ENCODE measurements around the gene VSNL1.

Gene VSNL1

GRCh38 chr2:17578466-17578928 is 38.0 kb downstream of the VSNL1 start:
- no peaks in the 10 kb centered on the region for H3K27me3 ChIP-seq (replicated peaks; ENCODE audit: control insufficient read depth, insufficient read depth, low read length)
- TF ChIP-seq CTCF (IDR thresholded peaks at IDR 0.05; ENCODE audit: insufficient read depth, low read length, poor library complexity, severe bottlenecking) = no peak
- DNase-seq (ENCODE audit: extremely low read depth, insufficient read length) = peak; percentile 38
- H3K4me3 ChIP-seq (replicated peaks; ENCODE audit: low read depth, low read length) = no peak overlapping the region
- no peaks in the 10 kb centered on the region for H3K36me3 ChIP-seq (ENCODE audit: control insufficient read depth, insufficient read depth, low read length)

- no peak for TF ChIP-seq CTCF (IDR thresholded peaks at IDR 0.05; ENCODE audit: insufficient read depth, low read length, poor library complexity, severe bottlenecking)
- H3K27me3 ChIP-seq (replicated peaks; ENCODE audit: control insufficient read depth, insufficient read depth, low read length) = no peaks in the 10 kb centered on the region
- no peak for DNase-seq (ENCODE audit: extremely low read depth, insufficient read length)
- no peak overlapping the region for H3K4me3 ChIP-seq (replicated peaks; ENCODE audit: low read depth, low read length)
- no peaks in the 10 kb centered on the region for H3K36me3 ChIP-seq (ENCODE audit: control insufficient read depth, insufficient read depth, low read length)
Measured at GRCh38 chr2:17579605-17580318, 39.3 kb downstream of the VSNL1 start.

GRCh38 chr2:17580319-17580715 is 39.8 kb downstream of the VSNL1 start:
- Histone ChIP-seq H3K4me3 (replicated peaks; ENCODE audit: low read depth, low read length) (no peak overlapping the region), H3K27me3 (replicated peaks; ENCODE audit: control insufficient read depth, insufficient read depth, low read length) (no peaks in the 10 kb centered on the region), H3K36me3 (ENCODE audit: control insufficient read depth, insufficient read depth, low read length) (no peaks in the 10 kb centered on the region)
- no peak for TF ChIP-seq CTCF (IDR thresholded peaks at IDR 0.05; ENCODE audit: insufficient read depth, low read length, poor library complexity, severe bottlenecking)
- no peak for DNase-seq (ENCODE audit: extremely low read depth, insufficient read length)

- no peak for DNase-seq (ENCODE audit: extremely low read depth, insufficient read length)
- H3K36me3 ChIP-seq (ENCODE audit: control insufficient read depth, insufficient read depth, low read length) = no peaks in the 10 kb centered on the region
- H3K27me3 ChIP-seq (replicated peaks; ENCODE audit: control insufficient read depth, insufficient read depth, low read length) = no peaks in the 10 kb centered on the region
- H3K4me3 ChIP-seq (replicated peaks; ENCODE audit: low read depth, low read length) = no peak overlapping the region
- TF ChIP-seq CTCF (IDR thresholded peaks at IDR 0.05; ENCODE audit: insufficient read depth, low read length, poor library complexity, severe bottlenecking) = no peak
Measured at GRCh38 chr2:17581831-17582230, 41.3 kb downstream of the VSNL1 start.

GRCh38 chr2:17583166-17583565 is 42.7 kb downstream of the VSNL1 start:
- Histone ChIP-seq H3K36me3 (ENCODE audit: control insufficient read depth, insufficient read depth, low read length) (no peaks in the 10 kb centered on the region), H3K27me3 (replicated peaks; ENCODE audit: control insufficient read depth, insufficient read depth, low read length) (no peaks in the 10 kb centered on the region), H3K4me3 (replicated peaks; ENCODE audit: low read depth, low read length) (no peak overlapping the region)
- DNase-seq (ENCODE audit: extremely low read depth, insufficient read length) = no peak
- no peak for TF ChIP-seq CTCF (IDR thresholded peaks at IDR 0.05; ENCODE audit: insufficient read depth, low read length, poor library complexity, severe bottlenecking)
